ENCODE results near the gene TMED9.

- TF ChIP-seq, protein P1, sequence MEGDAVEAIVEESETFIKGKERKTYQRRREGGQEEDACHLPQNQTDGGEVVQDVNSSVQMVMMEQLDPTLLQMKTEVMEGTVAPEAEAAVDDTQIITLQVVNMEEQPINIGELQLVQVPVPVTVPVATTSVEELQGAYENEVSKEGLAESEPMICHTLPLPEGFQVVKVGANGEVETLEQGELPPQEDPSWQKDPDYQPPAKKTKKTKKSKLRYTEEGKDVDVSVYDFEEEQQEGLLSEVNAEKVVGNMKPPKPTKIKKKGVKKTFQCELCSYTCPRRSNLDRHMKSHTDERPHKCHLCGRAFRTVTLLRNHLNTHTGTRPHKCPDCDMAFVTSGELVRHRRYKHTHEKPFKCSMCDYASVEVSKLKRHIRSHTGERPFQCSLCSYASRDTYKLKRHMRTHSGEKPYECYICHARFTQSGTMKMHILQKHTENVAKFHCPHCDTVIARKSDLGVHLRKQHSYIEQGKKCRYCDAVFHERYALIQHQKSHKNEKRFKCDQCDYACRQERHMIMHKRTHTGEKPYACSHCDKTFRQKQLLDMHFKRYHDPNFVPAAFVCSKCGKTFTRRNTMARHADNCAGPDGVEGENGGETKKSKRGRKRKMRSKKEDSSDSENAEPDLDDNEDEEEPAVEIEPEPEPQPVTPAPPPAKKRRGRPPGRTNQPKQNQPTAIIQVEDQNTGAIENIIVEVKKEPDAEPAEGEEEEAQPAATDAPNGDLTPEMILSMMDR (IDR thresholded peaks at IDR 0.05), result no peak
- TF ChIP-seq POLR2A (IDR thresholded peaks at IDR 0.05), result no peak
Measured at GRCh38 chr5:177547736-177548135, 44.3 kb upstream of the TMED9 start.
